Measurements from ENCODE around the gene AP1M2.

The AP1M2 gene

GRCh38 chr19:10565028-10565566 is 22.0 kb downstream of the AP1M2 start:
- H3K36me3 ChIP-seq (ENCODE audit: control insufficient read depth, insufficient read depth, low read length), result peaks cover 7% of the 10 kb centered on the region

GRCh38 chr19:10562609-10563008 is 24.5 kb downstream of the AP1M2 start:
- H3K27ac ChIP-seq (ENCODE audit: low read length), result no peak overlapping the region
- H3K4me3 ChIP-seq (ENCODE audit: low read length), result no peak overlapping the region
- 0 out of 2 replicates have a peak, but pooled peaks cover 2% of the 10 kb centered on the region for H3K4me1 ChIP-seq (ENCODE audit: control insufficient read depth, insufficient read depth, low read length)
- no peaks in the 10 kb centered on the region for H3K9me3 ChIP-seq (ENCODE audit: control insufficient read depth, insufficient read depth, low read length)
- H3K27me3 ChIP-seq (ENCODE audit: control insufficient read depth, insufficient read depth, low read length), result no peaks in the 10 kb centered on the region
- no CpG with 5 or more reads among the region's 5 CpGs for WGBS (ENCODE audit: insufficient coverage, insufficient read length)
- H3K36me3 ChIP-seq (ENCODE audit: control insufficient read depth, insufficient read depth, low read length), result peaks cover 15% of the 10 kb centered on the region
- DNase-seq (ENCODE audit: low read depth, low spot score), result no peak

More at GRCh38 chr19:10565028-10565566, 22.0 kb downstream of the AP1M2 start:
- WGBS (ENCODE audit: insufficient coverage, insufficient read length), result no CpG with 5 or more reads among the region's 10 CpGs
- H3K9me3 ChIP-seq (ENCODE audit: control insufficient read depth, insufficient read depth, low read length), result no peaks in the 10 kb centered on the region
- no peak overlapping the region for H3K27ac ChIP-seq (ENCODE audit: low read length)
- H3K27me3 ChIP-seq (ENCODE audit: control insufficient read depth, insufficient read depth, low read length), result no peaks in the 10 kb centered on the region
- no peak for DNase-seq (ENCODE audit: low read depth, low spot score)
- peak overlapping the region; percentile 99 for H3K4me3 ChIP-seq (ENCODE audit: low read length)
- H3K4me1 ChIP-seq (ENCODE audit: control insufficient read depth, insufficient read depth, low read length), result 0 out of 2 replicates have a peak, but pooled peaks cover 2% of the 10 kb centered on the region

GRCh38 chr19:10560154-10560553 is 27.0 kb downstream of the AP1M2 start:
- DNase-seq (ENCODE audit: low read depth, low spot score), result no peak
- WGBS (ENCODE audit: insufficient coverage, insufficient read length), result no CpG with 5 or more reads among the region's 7 CpGs
- Histone ChIP-seq H3K4me1 (ENCODE audit: control insufficient read depth, insufficient read depth, low read length) (no peaks in the 10 kb centered on the region), H3K27ac (ENCODE audit: low read length) (no peak overlapping the region), H3K36me3 (ENCODE audit: control insufficient read depth, insufficient read depth, low read length) (peaks cover 26% of the 10 kb centered on the region), H3K4me3 (ENCODE audit: low read length) (no peak overlapping the region), H3K27me3 (ENCODE audit: control insufficient read depth, insufficient read depth, low read length) (no peaks in the 10 kb centered on the region), H3K9me3 (ENCODE audit: control insufficient read depth, insufficient read depth, low read length) (no peaks in the 10 kb centered on the region)

- Histone ChIP-seq H3K36me3 (ENCODE audit: control insufficient read depth, insufficient read depth, low read length) (peaks cover 47% of the 10 kb centered on the region), H3K27ac (ENCODE audit: low read length) (no peak overlapping the region), H3K4me3 (ENCODE audit: low read length) (no peak overlapping the region), H3K27me3 (ENCODE audit: control insufficient read depth, insufficient read depth, low read length) (no peaks in the 10 kb centered on the region), H3K9me3 (ENCODE audit: control insufficient read depth, insufficient read depth, low read length) (no peaks in the 10 kb centered on the region), H3K4me1 (ENCODE audit: control insufficient read depth, insufficient read depth, low read length) (no peaks in the 10 kb centered on the region)
- WGBS (ENCODE audit: insufficient coverage, insufficient read length), result no CpG with 5 or more reads among the region's 33 CpGs
- DNase-seq (ENCODE audit: low read depth, low spot score), result no peak
Observed at GRCh38 chr19:10557603-10558197, 29.4 kb downstream of the AP1M2 start.

GRCh38 chr19:10555610-10555973 is 31.5 kb downstream of the AP1M2 start:
- no peak overlapping the region for H3K27ac ChIP-seq (ENCODE audit: low read length)
- H3K9me3 ChIP-seq (ENCODE audit: control insufficient read depth, insufficient read depth, low read length), result no peaks in the 10 kb centered on the region
- no peak overlapping the region for H3K4me3 ChIP-seq (ENCODE audit: low read length)
- H3K27me3 ChIP-seq (ENCODE audit: control insufficient read depth, insufficient read depth, low read length), result no peaks in the 10 kb centered on the region
- H3K36me3 ChIP-seq (ENCODE audit: control insufficient read depth, insufficient read depth, low read length), result peaks cover 44% of the 10 kb centered on the region
- no peak for DNase-seq (ENCODE audit: low read depth, low spot score)
- WGBS (ENCODE audit: insufficient coverage, insufficient read length), result no CpG with 5 or more reads among the region's 7 CpGs
- no peaks in the 10 kb centered on the region for H3K4me1 ChIP-seq (ENCODE audit: control insufficient read depth, insufficient read depth, low read length)

- no peak overlapping the region for H3K27ac ChIP-seq (ENCODE audit: low read length)
- no peaks in the 10 kb centered on the region for H3K27me3 ChIP-seq (ENCODE audit: control insufficient read depth, insufficient read depth, low read length)
- no peaks in the 10 kb centered on the region for H3K4me1 ChIP-seq (ENCODE audit: control insufficient read depth, insufficient read depth, low read length)
- no peak for DNase-seq (ENCODE audit: low read depth, low spot score)
- H3K9me3 ChIP-seq (ENCODE audit: control insufficient read depth, insufficient read depth, low read length), result no peaks in the 10 kb centered on the region
- no CpG with 5 or more reads among the region's 30 CpGs for WGBS (ENCODE audit: insufficient coverage, insufficient read length)
- no peak overlapping the region for H3K4me3 ChIP-seq (ENCODE audit: low read length)
- H3K36me3 ChIP-seq (ENCODE audit: control insufficient read depth, insufficient read depth, low read length), result peaks cover 40% of the 10 kb centered on the region
Observed at GRCh38 chr19:10554760-10555609, 32.1 kb downstream of the AP1M2 start.

- no peak overlapping the region for H3K27ac ChIP-seq (ENCODE audit: low read length)
- H3K9me3 ChIP-seq (ENCODE audit: control insufficient read depth, insufficient read depth, low read length), result no peaks in the 10 kb centered on the region
- H3K4me3 ChIP-seq (ENCODE audit: low read length), result no peak overlapping the region
- no CpG with 5 or more reads among the region's 12 CpGs for WGBS (ENCODE audit: insufficient coverage, insufficient read length)
- no peak for DNase-seq (ENCODE audit: low read depth, low spot score)
- H3K27me3 ChIP-seq (ENCODE audit: control insufficient read depth, insufficient read depth, low read length), result no peaks in the 10 kb centered on the region
- H3K36me3 ChIP-seq (ENCODE audit: control insufficient read depth, insufficient read depth, low read length), result peaks cover 35% of the 10 kb centered on the region
- H3K4me1 ChIP-seq (ENCODE audit: control insufficient read depth, insufficient read depth, low read length), result no peaks in the 10 kb centered on the region
Observed at GRCh38 chr19:10553943-10554381, 33.1 kb downstream of the AP1M2 start.

GRCh38 chr19:10553087-10553667 is 33.9 kb downstream of the AP1M2 start:
- no peaks in the 10 kb centered on the region for H3K4me1 ChIP-seq (ENCODE audit: control insufficient read depth, insufficient read depth, low read length)
- no peaks in the 10 kb centered on the region for H3K27me3 ChIP-seq (ENCODE audit: control insufficient read depth, insufficient read depth, low read length)
- no peak for DNase-seq (ENCODE audit: low read depth, low spot score)
- H3K4me3 ChIP-seq (ENCODE audit: low read length), result no peak overlapping the region
- H3K27ac ChIP-seq (ENCODE audit: low read length), result no peak overlapping the region
- no peaks in the 10 kb centered on the region for H3K9me3 ChIP-seq (ENCODE audit: control insufficient read depth, insufficient read depth, low read length)
- WGBS (ENCODE audit: insufficient coverage, insufficient read length), result no CpG with 5 or more reads among the region's 13 CpGs
- H3K36me3 ChIP-seq (ENCODE audit: control insufficient read depth, insufficient read depth, low read length), result peaks cover 42% of the 10 kb centered on the region

GRCh38 chr19:10552510-10553053 is 34.5 kb downstream of the AP1M2 start:
- H3K27me3 ChIP-seq (ENCODE audit: control insufficient read depth, insufficient read depth, low read length), result no peaks in the 10 kb centered on the region
- H3K4me3 ChIP-seq (ENCODE audit: low read length), result no peak overlapping the region
- no peaks in the 10 kb centered on the region for H3K9me3 ChIP-seq (ENCODE audit: control insufficient read depth, insufficient read depth, low read length)
- H3K4me1 ChIP-seq (ENCODE audit: control insufficient read depth, insufficient read depth, low read length), result no peaks in the 10 kb centered on the region
- WGBS (ENCODE audit: insufficient coverage, insufficient read length), result no CpG with 5 or more reads among the region's 12 CpGs
- no peak overlapping the region for H3K27ac ChIP-seq (ENCODE audit: low read length)
- peaks cover 42% of the 10 kb centered on the region for H3K36me3 ChIP-seq (ENCODE audit: control insufficient read depth, insufficient read depth, low read length)
- DNase-seq (ENCODE audit: low read depth, low spot score), result no peak

- H3K27ac ChIP-seq (ENCODE audit: low read length), result no peak overlapping the region
- H3K4me3 ChIP-seq (ENCODE audit: low read length), result no peak overlapping the region
- DNase-seq (ENCODE audit: low read depth, low spot score), result no peak
Observed at GRCh38 chr19:10551698-10552301, 35.3 kb downstream of the AP1M2 start.

More at GRCh38 chr19:10551698-10552301, 35.3 kb downstream of the AP1M2 start:
- no peaks in the 10 kb centered on the region for H3K4me1 ChIP-seq (ENCODE audit: control insufficient read depth, insufficient read depth, low read length)
- WGBS (ENCODE audit: insufficient coverage, insufficient read length), result no CpG with 5 or more reads among the region's 12 CpGs
- H3K36me3 ChIP-seq (ENCODE audit: control insufficient read depth, insufficient read depth, low read length), result peaks cover 43% of the 10 kb centered on the region
- no peaks in the 10 kb centered on the region for H3K27me3 ChIP-seq (ENCODE audit: control insufficient read depth, insufficient read depth, low read length)
- no peaks in the 10 kb centered on the region for H3K9me3 ChIP-seq (ENCODE audit: control insufficient read depth, insufficient read depth, low read length)

Measured in iPS DF 6.9 (cell line).